Endometrium (tissue), 2 donors: ENCODE measurements around the gene TAGLN.
"Not testable (repeated sequence)": the region's sequence is repeated elsewhere in the genome, so short reads cannot be mapped to it uniquely, and the experiment has no call there.

Experiments
- FAIRE-seq: peaks from 2 replicates; lab custom pipeline; 2012; peaks lifted over from hg19 to GRCh38; lab: Jason Lieb, UNC
- donor health status: control.
- donor health status: control.

TAGLN gene

DNA sequence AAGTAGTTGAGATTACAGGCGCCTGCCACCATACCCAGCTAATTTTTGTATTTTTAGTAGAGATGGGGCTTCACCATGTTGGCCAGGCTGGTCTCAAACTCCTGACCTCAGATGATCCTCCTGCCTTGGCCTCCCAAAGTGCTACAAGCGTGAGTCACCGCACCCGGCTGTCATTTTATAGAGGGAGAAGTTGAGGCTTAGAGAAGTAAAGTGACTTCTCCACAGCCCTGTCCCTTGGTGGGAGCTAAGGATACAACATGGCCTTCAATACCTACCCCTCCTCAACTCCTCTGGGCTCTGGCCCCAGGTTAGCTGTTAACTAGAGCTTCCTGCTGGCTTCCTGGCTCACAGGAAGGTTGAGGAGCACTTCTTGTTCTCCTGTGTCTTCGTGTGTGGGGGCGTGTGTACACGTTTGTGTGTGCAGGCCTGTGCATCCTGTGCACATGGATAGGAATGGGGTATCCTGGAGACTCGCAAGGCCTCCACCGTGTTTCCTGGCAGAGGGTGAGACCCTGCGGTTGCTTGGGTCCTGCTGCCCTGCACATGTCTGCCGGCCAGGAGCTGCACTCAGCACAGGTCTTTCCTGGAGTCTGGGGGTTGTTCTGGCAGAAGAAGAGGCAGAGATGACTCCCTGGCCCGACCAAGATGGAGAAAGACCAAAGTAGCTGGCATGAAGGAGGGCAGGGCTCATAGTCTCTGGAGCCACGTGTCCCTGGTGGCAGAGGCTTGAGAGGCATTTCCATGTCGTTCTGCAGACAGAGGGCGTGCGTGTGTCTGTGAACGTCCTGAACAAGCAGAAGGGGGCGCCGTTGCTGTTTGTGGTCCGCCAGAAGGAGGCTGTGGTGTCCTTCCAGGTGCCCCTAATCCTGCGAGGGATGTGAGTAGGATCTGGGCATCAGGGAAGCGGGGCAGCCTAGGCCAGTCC lies 18.2 kb upstream of the TAGLN start:
- no peak for FAIRE-seq

DNA sequence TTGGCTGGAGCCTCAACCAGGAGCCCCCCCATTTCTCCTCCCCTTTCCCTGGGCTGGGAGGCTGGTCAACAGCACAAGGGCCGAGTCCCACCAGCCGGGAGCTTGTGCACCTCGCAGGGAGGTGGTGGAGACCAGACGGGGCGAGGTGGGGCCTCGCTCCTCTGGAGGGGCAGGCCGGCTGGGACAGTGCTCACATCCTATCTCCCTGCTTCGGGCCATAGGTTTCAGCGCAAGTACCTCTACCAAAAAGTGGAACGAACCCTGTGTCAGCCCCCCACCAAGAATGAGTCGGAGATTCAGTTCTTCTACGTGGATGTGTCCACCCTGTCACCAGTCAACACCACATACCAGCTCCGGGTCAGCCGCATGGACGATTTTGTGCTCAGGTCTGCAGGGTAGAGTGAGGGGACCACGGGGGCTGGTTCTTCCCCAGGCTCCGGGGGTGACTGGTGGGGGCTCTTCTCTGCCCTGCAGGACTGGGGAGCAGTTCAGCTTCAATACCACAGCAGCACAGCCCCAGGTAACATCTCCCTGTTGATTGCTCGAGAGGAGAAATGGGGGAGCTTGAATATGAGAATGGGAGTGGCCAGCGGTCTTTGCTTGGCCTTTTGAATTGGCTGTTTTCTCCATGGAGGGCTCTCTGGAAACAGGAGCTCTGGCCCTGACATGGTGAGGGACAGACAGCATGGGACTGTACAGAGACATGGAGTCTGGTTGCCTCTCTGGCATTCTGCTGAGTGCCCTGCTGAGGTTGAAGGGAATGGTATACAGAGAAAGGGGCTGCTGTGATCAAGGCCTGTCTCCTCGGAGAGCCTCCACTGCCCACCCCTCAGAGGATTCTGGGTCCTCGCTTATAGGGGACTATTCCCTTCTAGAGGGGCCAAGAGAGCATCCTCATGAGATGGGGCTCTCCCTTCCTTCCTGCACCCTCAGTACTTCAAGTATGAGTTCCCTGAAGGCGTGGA lies 17.3 kb upstream of the TAGLN start:
- FAIRE-seq, result no peak

DNA sequence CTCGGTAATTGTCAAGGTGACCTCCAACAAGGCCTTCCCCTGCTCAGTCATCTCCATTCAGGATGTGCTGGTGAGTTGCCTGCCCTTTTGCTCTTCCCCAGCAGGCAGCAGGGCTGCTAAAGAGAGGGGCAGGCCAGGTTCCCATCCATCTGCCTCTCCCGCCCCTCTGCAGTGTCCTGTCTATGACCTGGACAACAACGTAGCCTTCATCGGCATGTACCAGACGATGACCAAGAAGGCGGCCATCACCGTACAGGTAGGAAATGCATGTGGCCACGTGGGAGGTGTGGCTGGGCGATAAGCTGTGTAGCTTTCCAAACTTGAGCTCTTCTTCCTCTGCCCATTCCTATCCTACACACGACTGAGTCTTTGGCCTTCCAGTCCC lies 16.6 kb upstream of the TAGLN start:
- no peak for FAIRE-seq

DNA sequence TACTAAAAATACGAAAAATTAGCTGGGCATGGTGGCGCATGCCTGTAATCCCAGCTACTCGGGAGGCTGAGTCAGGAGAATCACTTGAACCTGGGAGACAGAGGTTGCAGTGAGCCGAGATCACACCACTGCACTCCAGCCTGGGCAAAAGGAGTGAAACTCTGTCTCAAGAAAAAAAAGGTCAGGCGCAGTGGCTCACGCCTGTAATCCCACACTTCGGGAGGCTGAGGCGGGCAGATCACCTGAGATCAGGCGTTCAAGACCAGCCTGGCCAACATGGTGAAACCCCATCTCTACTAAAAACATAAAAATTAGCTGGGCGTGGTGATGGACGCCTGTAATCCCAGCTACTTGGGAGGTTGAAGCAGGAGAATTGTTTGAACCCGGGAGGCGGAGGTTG lies 16.0 kb upstream of the TAGLN start:
- FAIRE-seq, result not testable (repeated sequence)

DNA sequence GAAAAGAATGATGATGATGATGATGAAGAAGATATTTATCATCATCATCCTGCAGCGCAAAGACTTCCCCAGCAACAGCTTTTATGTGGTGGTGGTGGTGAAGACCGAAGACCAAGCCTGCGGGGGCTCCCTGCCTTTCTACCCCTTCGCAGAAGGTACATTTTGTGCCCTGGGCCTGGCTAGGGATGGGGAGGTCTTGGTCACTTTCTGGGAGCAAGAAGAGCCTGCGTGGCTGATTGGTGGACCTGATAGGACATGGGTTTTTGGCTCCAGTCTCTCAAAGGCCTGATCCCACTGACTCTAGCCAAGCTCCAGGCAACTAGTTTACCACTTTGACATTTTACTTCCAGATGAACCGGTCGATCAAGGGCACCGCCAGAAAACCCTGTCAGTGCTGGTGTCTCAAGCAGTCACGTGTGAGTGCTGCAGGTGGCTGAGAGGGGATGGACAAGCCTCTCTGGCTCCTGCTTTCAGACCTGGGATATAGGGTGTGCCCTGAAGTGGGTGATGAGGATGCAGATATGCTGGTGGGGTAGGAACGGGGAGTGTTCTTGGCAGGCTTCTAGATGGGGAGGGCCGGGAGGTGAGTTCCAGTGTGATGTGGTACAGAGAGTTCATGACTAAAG lies 15.3 kb upstream of the TAGLN start:
- FAIRE-seq, result no peak

DNA sequence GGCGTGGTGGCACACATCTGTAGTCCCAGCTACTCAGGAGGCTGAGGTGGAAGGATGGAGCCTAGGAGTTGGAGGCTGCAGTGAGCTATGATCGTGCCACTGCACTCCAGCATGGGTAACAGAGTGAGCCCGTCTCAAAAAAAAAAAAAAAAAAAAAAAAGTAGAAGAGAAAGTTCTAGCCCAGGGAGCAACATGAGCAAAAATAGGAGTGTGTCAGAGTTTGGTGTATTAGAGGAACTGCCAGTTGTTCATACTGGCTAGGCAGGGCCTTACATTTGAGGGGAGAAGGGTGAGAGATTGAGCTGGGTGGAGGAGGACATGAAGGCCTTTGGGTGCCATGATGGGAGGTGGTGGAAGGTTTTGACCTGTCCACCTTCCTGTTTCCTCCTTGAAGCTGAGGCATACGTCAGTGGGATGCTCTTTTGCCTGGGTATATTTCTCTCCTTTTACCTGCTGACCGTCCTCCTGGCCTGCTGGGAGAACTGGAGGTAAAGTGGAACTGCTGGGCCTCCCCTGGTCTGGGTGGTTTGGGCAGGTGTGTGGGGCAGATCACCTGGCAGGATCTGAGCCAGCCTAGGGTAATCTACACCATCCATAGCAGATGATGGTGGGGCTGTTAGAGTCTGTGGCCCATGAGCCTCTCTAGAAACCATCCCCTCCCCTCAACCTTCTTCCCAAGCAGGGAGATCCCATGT lies 13.3 kb upstream of the TAGLN start:
- no peak for FAIRE-seq

DNA sequence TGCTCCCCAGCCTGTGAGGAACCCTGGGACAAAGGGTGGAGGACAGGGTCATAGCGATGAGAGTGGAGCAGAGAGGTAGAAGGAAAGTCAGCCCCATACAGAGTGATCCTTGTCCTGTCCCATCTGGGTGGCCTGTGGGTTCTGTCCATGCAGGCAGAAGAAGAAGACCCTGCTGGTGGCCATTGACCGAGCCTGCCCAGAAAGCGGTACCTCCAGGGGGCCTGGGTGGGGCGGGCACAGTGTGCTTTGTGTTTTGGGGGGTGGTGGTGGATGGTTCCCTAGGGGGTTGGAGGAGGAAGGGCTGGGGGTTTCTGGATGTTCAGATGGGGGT lies 12.8 kb upstream of the TAGLN start:
- no peak for FAIRE-seq

DNA sequence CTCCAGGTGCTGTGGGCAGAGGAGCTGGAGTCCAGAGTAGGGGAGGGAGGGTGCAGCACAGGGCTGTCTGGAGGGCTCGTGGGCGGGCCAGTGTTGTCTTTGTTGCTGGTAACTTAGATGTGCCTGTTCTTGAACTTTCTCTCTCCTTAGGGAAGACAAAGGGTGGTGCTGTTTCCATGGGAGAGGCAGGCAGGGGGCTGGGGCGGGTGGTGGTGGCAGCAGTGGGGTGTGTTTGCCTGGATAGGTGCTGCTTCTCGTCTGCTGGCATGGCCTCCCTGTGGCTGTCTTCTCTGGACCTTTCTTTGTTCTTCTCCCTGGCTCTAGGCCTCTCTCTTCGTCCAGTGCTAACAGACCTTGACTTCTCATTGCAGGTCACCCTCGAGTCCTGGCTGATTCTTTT lies 12.2 kb upstream of the TAGLN start:
- FAIRE-seq, result no peak

DNA sequence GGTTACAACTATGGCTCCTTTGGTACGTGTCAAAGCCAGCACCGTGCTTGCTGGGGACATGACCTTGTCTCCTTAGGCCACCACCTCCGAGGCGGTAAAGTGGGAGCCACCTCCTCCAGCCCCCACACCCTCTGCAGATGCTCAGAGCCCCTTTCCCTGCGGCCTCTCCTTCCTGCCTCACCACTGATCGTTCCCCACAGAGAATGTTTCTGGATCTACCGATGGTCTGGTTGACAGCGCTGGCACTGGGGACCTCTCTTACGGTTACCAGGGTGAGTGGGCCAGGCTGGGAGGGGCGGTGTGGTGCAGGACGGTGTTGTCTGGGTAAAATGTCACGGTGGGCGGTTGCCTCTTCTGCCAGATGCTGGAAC lies 11.8 kb upstream of the TAGLN start:
- FAIRE-seq, result no peak

DNA sequence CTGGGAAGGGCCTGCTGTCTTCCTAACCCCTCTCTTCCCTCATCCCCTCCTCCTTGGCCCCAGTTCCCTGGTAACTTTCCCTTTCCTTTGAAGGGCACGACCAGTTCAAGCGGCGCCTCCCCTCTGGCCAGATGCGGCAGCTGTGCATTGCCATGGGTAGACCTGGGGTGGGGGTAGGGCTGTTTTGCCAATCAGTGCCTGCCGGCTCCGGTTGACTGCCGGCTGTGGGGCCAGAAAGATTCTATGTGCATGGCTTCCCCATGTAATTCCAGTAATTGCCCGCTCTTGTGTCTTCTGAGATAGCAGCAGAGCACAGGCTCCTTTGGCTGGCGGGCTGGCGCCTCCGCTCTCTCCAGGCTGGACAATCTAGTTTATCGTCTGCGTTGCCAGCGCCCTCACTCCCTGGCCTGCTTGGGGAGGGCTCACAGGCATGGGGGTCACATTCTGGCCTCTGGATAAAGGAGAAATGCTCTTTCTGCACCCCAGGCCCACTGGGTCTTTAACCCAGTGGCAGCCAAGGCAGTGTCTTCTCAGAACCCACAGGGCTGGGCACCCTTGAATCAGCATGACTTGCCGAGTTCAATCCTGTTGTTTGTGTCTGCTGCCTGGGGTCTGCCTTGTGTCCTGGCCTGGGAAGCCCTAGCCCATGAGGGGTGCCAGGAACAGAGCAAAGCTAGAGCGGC lies 11.2 kb upstream of the TAGLN start:
- no peak for FAIRE-seq

DNA sequence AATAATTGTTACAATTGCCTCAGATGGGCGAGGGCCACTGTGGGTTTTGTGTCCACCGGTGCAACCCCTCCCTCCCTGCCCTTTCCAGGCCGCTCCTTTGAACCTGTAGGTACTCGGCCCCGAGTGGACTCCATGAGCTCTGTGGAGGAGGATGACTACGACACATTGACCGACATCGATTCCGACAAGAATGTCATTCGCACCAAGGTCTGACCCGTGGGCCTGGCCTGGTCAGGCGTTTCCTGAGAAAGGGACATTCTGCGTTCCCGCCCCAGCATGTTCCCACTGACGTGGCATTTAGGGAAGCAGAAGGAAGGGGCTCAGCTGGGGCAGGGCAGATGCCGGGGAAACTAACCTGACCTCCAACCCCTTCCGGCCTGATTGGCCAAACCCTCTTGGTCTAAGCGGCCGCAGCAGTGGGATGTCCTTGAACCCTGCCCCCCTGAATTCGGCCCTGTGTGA lies 10.5 kb upstream of the TAGLN start:
- no peak for FAIRE-seq

DNA sequence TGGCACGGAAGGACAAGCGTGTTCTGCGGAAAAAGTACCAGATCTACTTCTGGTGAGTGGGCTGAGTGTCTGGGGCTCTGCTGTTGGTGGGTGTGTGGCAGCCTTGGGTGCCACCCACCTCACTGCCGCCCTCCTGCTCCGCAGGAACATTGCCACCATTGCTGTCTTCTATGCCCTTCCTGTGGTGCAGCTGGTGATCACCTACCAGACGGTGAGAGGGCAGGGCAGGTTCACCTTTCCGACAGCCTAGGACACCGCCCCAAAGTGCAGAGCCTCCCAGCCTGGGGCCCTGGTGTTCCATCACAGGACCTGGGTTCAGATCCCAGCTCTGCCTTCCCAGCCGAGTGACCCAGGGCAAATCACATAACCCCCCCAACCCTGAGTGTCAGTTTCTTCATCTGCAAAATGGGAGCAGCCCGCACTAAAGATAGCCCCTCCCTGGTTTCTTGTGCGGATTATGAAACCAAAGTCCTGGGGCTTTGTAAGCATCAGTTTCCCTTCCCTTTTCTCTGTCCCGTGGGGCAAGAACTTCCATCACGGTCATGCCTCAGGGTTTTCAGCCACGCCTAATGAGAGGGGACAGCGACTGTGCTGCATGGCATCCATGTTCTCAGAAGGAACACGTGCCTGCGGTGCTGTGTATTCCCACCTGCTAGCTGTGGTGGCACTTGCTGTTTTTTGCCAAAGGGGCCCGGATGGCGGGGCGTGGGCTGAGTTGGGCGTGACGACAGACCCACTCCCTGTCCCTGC lies 9.8 kb upstream of the TAGLN start:
- FAIRE-seq, result no peak

DNA sequence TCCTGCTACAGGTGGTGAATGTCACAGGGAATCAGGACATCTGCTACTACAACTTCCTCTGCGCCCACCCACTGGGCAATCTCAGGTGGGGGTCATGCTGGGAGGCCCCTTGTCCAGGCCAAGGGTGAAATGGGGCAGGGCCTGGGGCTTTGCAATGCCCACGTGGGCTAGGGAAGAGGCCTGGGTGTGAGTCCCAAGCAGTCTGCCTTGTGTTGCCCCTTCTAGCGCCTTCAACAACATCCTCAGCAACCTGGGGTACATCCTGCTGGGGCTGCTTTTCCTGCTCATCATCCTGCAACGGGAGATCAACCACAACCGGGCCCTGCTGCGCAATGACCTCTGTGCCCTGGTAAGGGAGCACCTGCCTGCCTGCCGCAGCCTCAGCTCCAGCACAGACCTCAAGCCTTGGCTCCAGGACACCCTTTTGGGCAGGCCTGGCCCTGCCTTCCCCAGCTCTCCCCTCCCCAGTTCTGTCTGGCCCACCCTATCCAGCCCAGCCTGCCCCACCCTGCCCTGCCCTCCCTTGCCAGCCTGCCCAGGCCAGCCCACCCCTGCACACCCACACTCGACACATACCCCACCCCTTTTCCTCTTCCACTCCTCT lies 9.1 kb upstream of the TAGLN start:
- no peak for FAIRE-seq

DNA sequence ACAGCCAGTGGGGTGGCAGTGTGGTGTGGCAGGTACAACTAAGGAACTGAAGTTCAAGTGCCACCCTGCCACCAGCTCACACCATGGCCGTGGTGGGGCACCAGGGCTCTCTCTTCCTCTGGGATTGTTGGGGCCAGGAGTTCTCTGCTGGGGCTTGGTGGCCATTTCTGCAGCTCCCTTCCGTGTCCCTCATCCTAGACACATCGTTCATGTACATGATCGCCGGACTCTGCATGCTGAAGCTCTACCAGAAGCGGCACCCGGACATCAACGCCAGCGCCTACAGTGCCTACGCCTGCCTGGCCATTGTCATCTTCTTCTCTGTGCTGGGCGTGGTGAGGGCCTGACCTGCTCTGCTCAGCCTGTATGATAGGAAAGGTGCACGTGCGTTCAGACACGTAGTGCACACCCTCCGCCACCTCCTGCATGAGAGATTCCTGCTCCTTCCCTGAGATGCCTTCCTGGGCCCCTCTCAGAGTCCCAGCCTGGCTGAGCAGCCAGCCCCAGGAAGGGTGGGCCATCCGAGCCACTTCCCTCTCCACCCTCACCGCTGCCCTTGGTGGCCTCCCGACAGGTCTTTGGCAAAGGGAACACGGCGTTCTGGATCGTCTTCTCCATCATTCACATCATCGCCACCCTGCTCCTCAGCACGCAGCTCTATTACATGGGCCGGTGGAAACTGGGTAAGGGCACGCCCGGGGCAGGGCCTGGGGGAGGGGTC lies 7.3 kb upstream of the TAGLN start:
- no peak for FAIRE-seq

DNA sequence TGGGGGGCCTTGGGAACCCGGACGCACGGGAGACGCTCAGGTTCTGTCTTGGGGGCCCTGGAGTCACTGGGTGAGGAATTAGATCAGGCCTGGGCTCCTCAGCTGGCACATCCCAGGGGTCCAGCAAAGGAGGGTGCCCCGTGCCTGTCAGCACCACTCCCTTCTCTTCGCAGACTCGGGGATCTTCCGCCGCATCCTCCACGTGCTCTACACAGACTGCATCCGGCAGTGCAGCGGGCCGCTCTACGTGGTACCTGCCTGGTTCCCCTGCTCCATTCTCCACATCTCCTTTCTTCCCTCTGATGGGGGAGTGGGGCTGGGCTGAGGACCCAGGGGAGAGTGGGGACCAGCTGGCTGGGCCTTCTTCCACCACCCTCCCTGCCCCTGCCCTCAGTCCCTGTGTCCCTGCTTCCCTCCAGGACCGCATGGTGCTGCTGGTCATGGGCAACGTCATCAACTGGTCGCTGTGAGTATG lies 6.7 kb upstream of the TAGLN start:
- FAIRE-seq, result no peak

DNA sequence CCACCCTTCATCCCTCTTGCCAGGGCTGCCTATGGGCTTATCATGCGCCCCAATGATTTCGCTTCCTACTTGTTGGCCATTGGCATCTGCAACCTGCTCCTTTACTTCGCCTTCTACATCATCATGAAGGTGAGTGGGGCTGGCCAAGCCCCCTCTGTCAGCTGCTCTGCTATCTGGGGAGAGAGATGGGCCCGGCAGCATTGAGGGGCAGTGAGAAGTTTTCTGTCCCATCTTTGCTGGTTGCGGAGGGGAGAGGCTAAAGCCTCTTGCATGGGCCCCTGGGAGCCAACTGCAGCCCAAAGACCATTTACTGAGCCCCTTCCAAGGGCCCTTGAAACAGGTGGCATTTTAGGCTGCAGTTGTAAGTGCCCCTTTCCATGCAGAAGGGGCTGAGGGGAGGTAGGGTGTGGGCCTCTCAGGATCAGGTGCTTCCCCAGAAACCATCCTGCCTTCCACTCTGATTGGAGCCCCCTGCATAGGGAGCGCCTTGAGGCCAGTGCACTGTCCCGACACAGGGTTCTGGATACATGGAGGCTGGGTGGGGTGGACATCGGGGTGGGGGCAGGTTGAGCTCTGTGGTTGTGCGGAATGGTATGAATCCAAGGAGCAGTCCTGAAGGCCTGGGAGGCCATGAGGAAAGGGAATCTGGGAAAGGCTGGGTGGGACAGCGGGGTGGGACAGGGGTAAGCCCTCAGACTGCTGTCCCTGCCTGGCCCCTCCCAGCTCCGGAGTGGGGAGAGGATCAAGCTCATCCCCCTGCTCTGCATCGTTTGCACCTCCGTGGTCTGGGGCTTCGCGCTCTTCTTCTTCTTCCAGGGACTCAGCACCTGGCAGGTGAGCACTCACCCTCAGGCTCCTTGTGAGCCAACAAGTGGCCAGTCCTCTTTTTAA lies 5.8 kb upstream of the TAGLN start:
- no peak for FAIRE-seq

DNA sequence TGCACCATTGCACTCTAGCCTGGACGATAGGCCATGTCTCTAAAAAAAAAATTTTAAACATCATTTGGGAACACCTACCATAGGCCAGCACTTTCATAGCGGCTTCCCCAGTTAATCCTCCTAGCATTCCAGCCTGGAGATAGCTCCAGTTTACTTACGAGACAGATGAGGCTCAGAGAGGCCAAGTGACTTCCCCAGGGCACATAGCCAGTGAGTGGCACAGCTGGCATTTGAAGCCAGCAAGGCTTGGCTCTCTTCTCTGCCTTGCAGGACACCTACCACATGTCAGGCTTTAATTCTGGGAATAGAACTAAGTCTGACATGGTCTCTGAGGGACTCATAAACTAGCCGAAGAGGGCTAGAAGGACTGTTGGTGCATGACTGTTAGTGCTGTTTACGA lies 4.9 kb upstream of the TAGLN start:
- FAIRE-seq, result no peak

DNA sequence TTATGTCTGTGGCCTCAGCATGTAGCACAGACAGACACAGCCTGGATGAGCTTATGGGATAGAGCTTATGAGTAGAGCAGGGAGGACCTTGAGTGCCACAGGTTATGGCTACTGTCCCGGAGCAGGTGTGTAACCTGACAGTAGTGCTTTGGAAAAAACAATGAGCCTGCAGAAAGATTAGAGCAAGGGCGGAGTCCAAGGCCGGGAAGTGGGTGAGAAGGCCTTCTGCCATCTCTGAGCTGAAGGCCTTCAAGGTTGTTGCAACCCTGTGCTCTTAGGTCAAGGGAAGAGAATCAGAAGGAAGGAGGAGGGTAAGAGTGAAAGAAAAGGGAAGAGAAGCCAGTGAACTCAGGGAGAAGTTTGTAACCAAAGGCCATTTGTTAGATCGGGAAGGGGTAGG lies 3.9 kb upstream of the TAGLN start:
- no peak for FAIRE-seq
